Measurements from ENCODE around the gene TTLL5.

DNA sequence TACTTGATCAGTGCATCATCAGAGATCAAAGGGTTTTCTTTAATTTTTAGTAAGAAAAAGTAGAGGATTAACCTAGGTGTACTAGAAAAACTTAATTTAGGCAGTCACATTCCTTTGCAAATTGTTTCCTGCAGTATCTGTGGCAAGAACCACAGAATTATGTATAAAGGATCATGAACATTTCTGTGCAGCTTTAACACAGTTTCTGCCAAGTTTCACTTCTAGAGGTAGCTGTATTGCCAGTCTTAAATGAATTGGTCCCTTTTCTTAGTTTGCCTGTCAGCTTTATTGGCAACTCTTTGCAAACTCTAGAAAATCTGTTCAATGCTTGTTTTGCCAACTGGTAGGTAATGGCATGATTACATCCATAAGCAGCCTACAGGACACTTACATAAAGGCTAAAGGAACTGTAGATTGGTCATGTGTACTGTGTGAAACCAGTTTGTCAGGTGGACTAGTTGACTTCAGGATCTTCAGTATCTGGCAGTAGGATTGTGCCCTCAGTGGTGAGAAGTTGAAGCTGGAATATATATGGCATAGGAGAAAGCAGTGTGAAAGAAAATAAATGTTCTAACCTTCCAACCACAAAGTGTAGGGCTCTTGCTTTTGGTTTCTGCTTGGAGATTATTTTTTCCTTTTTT lies 75.9 kb downstream of the TTLL5 start:
- TF ChIP-seq, protein P1, sequence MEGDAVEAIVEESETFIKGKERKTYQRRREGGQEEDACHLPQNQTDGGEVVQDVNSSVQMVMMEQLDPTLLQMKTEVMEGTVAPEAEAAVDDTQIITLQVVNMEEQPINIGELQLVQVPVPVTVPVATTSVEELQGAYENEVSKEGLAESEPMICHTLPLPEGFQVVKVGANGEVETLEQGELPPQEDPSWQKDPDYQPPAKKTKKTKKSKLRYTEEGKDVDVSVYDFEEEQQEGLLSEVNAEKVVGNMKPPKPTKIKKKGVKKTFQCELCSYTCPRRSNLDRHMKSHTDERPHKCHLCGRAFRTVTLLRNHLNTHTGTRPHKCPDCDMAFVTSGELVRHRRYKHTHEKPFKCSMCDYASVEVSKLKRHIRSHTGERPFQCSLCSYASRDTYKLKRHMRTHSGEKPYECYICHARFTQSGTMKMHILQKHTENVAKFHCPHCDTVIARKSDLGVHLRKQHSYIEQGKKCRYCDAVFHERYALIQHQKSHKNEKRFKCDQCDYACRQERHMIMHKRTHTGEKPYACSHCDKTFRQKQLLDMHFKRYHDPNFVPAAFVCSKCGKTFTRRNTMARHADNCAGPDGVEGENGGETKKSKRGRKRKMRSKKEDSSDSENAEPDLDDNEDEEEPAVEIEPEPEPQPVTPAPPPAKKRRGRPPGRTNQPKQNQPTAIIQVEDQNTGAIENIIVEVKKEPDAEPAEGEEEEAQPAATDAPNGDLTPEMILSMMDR (IDR thresholded peaks at IDR 0.05): no peak
- TF ChIP-seq POLR2AphosphoS5 (IDR thresholded peaks at IDR 0.05; ENCODE audit: low read depth, low read length) (no peak), GATA2 (CRISPR knock-in tag; IDR thresholded peaks at IDR 0.05) (no peak)

Measured in SK-N-SH (cell line).